ENCODE measurements around the gene POLR2B.

Gene POLR2B

GRCh38 chr4:57023104-57023503 lies 44.4 kb downstream of the POLR2B start:
- H3K4me3 ChIP-seq (IDR thresholded peaks at IDR 0.05; ENCODE audit: insufficient read depth, low read depth, low read length): no peak overlapping the region
- H3K36me3 ChIP-seq (ENCODE audit: insufficient read depth): peaks cover 43% of the 10 kb centered on the region; the same call in 1 of the 2 replicates
- no peak overlapping the region for H2AFZ ChIP-seq (ENCODE audit: low read depth)
- no peak overlapping the region for H3K4me2 ChIP-seq
- peaks cover 15% of the 10 kb centered on the region for H3K4me1 ChIP-seq (ENCODE audit: low read depth, poor library complexity, severe bottlenecking)
- 0 out of 2 replicates have a peak, but pooled peaks cover 3% of the 10 kb centered on the region for H4K20me1 ChIP-seq (ENCODE audit: insufficient read depth)
- no peak overlapping the region for H3K27ac ChIP-seq
- TF ChIP-seq CTCF (conservative IDR thresholded peaks at IDR 0.05; ENCODE audit: low read depth, low read length): no peak
- no peaks in the 10 kb centered on the region for H3K79me2 ChIP-seq (ENCODE audit: insufficient read depth, low read depth)
- no peak overlapping the region for H3K9ac ChIP-seq
- H3K27me3 ChIP-seq (ENCODE audit: insufficient read depth, low read depth): no peaks in the 10 kb centered on the region

GRCh38 chr4:57034520-57034919 lies 55.8 kb downstream of the POLR2B start:
- H2AFZ ChIP-seq (ENCODE audit: low read depth): no peak overlapping the region
- no peak overlapping the region for H3K4me2 ChIP-seq
- H3K27me3 ChIP-seq (ENCODE audit: insufficient read depth, low read depth): no peaks in the 10 kb centered on the region
- TF ChIP-seq CTCF (conservative IDR thresholded peaks at IDR 0.05; ENCODE audit: low read depth, low read length): no peak
- H3K4me1 ChIP-seq (ENCODE audit: low read depth, poor library complexity, severe bottlenecking): no peaks in the 10 kb centered on the region
- no peak overlapping the region for H3K27ac ChIP-seq
- H4K20me1 ChIP-seq (ENCODE audit: insufficient read depth): no peaks in the 10 kb centered on the region
- no peaks in the 10 kb centered on the region for H3K79me2 ChIP-seq (ENCODE audit: insufficient read depth, low read depth)
- H3K4me3 ChIP-seq (IDR thresholded peaks at IDR 0.05; ENCODE audit: insufficient read depth, low read depth, low read length): no peak overlapping the region
- no peaks in the 10 kb centered on the region for H3K36me3 ChIP-seq (ENCODE audit: insufficient read depth)
- no peak overlapping the region for H3K9ac ChIP-seq

- peak; percentile 75 for TF ChIP-seq CTCF (conservative IDR thresholded peaks at IDR 0.05; ENCODE audit: low read depth, low read length)
- Histone ChIP-seq H3K4me2 (no peak overlapping the region), H3K79me2 (ENCODE audit: insufficient read depth, low read depth) (no peaks in the 10 kb centered on the region), H3K27ac (no peak overlapping the region), H3K9ac (no peak overlapping the region), H2AFZ (ENCODE audit: low read depth) (peak overlapping the region; percentile 36; the same call in 1 of the 2 replicates), H3K36me3 (ENCODE audit: insufficient read depth) (no peaks in the 10 kb centered on the region), H3K4me3 (IDR thresholded peaks at IDR 0.05; ENCODE audit: insufficient read depth, low read depth, low read length) (no peak overlapping the region), H4K20me1 (ENCODE audit: insufficient read depth) (no peaks in the 10 kb centered on the region), H3K27me3 (ENCODE audit: insufficient read depth, low read depth) (no peaks in the 10 kb centered on the region), H3K4me1 (ENCODE audit: low read depth, poor library complexity, severe bottlenecking) (no peaks in the 10 kb centered on the region)
Observed at GRCh38 chr4:57037982-57038604, 59.4 kb downstream of the POLR2B start.

GRCh38 chr4:57039345-57039744 lies 60.6 kb downstream of the POLR2B start:
- no peak overlapping the region for H3K4me3 ChIP-seq (IDR thresholded peaks at IDR 0.05; ENCODE audit: insufficient read depth, low read depth, low read length)
- no peak overlapping the region for H3K9ac ChIP-seq
- TF ChIP-seq CTCF (conservative IDR thresholded peaks at IDR 0.05; ENCODE audit: low read depth, low read length): no peak
- H3K4me1 ChIP-seq (ENCODE audit: low read depth, poor library complexity, severe bottlenecking): no peaks in the 10 kb centered on the region
- H3K36me3 ChIP-seq (ENCODE audit: insufficient read depth): no peaks in the 10 kb centered on the region
- no peak overlapping the region for H2AFZ ChIP-seq (ENCODE audit: low read depth)
- H4K20me1 ChIP-seq (ENCODE audit: insufficient read depth): no peaks in the 10 kb centered on the region
- H3K27ac ChIP-seq: no peak overlapping the region
- no peaks in the 10 kb centered on the region for H3K79me2 ChIP-seq (ENCODE audit: insufficient read depth, low read depth)
- no peaks in the 10 kb centered on the region for H3K27me3 ChIP-seq (ENCODE audit: insufficient read depth, low read depth)
- H3K4me2 ChIP-seq: no peak overlapping the region

All from KMS-11 (cell line).